ENCODE results near the gene GABBR1. TPM values are rescaled to one million over a fixed set of nuclear protein-coding genes. Genes with fewer than 3 reads are reported as not detected.

The GABBR1 gene
- total and polyA plus RNA-seq, 2 donors from 2014 or later = 12.7 to 46.7 TPM

DNA sequence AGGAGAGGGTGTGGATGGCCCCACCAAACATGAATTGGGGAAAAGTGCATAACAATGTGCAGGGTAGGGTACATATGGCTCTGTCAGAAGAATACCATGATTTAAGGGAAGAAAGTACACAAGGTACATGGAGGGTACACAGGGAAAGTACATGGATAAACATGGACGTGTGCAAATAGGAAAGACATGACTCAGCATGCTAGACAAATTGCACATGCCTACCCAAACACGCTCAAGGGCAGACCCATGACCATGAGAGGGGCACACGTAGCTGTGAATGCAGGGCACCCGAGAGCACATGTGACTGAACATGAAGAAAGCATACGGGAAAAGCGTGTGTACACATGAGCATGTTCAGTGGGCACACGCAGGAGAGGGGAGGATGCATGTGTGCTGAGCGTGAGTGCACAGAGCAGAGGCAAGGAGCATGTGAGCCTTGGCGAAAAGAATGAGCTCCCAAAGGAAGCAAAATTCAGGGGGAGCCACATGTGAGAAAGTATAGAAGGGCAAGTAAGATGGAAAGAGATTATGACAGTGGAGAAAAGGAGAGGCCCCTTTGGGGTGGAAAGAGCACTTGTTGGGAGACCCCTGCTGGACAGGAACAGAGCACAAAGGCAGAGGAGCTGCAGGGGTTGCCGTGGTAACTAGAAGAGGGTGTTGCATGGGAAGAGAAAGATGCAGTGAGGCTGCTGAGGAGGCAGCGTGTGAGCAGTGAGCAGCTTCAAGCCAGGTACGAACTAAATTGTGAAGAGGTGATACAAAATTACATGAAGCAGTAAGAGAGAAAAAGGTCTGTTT is 30.2 kb downstream of the GABBR1 start:
- DNase-seq (peak in 3 of 5 donors; percentile 24 to 39 (median 31)), FAIRE-seq (no peak)
- Histone ChIP-seq H3K36me3 (ENCODE audit: control insufficient read depth in 2 of 3, insufficient read depth in 3 of 3, low read length in 3 of 3) (peaks cover 4 to 12% (median 7%) of the 10 kb centered on the region in 3 donors), H3K27me3 (ENCODE audit: control insufficient read depth, insufficient read depth, low read length) (no peaks in the 10 kb centered on the region), H3K27ac (ENCODE audit: low read depth in 2 of 2, low read length in 2 of 2) (no peak overlapping the region), H3K4me3 (ENCODE audit: low read length in 3 of 3) (no peak overlapping the region), H3K9me3 (ENCODE audit: control insufficient read depth in 2 of 3, insufficient read depth in 1 of 3, low read length in 3 of 3) (no peaks in the 10 kb centered on the region), H3K9ac (ENCODE audit: low read length in 3 of 3) (no peak overlapping the region), H3K4me1 (ENCODE audit: control insufficient read depth in 2 of 3, insufficient read depth in 2 of 3, low read depth in 1 of 3, low read length in 3 of 3) (no peaks in the 10 kb centered on the region)
- TF ChIP-seq, protein P1, sequence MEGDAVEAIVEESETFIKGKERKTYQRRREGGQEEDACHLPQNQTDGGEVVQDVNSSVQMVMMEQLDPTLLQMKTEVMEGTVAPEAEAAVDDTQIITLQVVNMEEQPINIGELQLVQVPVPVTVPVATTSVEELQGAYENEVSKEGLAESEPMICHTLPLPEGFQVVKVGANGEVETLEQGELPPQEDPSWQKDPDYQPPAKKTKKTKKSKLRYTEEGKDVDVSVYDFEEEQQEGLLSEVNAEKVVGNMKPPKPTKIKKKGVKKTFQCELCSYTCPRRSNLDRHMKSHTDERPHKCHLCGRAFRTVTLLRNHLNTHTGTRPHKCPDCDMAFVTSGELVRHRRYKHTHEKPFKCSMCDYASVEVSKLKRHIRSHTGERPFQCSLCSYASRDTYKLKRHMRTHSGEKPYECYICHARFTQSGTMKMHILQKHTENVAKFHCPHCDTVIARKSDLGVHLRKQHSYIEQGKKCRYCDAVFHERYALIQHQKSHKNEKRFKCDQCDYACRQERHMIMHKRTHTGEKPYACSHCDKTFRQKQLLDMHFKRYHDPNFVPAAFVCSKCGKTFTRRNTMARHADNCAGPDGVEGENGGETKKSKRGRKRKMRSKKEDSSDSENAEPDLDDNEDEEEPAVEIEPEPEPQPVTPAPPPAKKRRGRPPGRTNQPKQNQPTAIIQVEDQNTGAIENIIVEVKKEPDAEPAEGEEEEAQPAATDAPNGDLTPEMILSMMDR (IDR thresholded peaks at IDR 0.05; ENCODE audit: borderline replicate concordance, extremely low read depth, insufficient read depth) = no peak
- intact Hi-C loops (cut with DNase I) = no loop called here

DNA sequence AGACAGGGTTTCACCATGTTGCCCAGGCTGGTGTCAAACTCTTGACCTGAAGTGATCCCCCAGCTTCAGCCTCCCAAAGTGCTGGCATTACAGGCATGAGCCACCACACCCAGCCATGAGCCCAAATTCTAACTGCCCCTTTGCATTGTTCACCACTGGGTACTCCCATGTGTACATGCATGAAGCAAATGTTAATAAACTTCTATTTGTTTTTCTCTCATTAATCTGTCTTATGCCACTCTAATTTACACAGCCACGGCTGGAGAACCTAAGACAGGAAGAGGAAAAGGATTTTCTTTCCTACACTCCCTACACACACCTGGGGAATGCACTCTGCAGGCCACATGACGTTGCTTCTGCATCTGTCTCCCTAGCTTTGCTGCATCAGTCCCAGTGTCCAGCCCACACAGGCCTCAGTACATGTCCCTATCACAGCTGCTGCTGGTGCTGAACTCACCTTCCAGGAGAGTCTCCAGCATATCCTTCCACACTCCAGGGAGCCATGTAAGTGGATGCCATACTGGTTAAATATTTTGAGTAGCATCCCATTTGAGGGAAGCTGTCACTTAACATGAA is 34.7 kb downstream of the GABBR1 start:
- no peaks in the 10 kb centered on the region for H3K27me3 ChIP-seq (ENCODE audit: control insufficient read depth, insufficient read depth, low read length)
- TF ChIP-seq, protein P1 (IDR thresholded peaks at IDR 0.05; ENCODE audit: borderline replicate concordance, extremely low read depth, insufficient read depth) = no peak
- DNase-seq = peak in 1 of 5 donors; percentile 12
- H3K4me1 ChIP-seq (ENCODE audit: control insufficient read depth in 2 of 3, insufficient read depth in 2 of 3, low read depth in 1 of 3, low read length in 3 of 3) = no peaks in the 10 kb centered on the region
- peaks cover 0 to 2% (median 0%) of the 10 kb centered on the region in 3 donors for H3K36me3 ChIP-seq (ENCODE audit: control insufficient read depth in 2 of 3, insufficient read depth in 3 of 3, low read length in 3 of 3)
- H3K9ac ChIP-seq (ENCODE audit: low read length in 3 of 3) = no peak overlapping the region
- no peak overlapping the region for H3K4me3 ChIP-seq (ENCODE audit: low read length in 3 of 3)
- intact Hi-C loops (cut with DNase I) = no loop called here
- no peaks in the 10 kb centered on the region for H3K9me3 ChIP-seq (ENCODE audit: control insufficient read depth in 2 of 3, insufficient read depth in 1 of 3, low read length in 3 of 3)
- no peak for FAIRE-seq
- no peak overlapping the region for H3K27ac ChIP-seq (ENCODE audit: low read depth in 2 of 2, low read length in 2 of 2)

DNA sequence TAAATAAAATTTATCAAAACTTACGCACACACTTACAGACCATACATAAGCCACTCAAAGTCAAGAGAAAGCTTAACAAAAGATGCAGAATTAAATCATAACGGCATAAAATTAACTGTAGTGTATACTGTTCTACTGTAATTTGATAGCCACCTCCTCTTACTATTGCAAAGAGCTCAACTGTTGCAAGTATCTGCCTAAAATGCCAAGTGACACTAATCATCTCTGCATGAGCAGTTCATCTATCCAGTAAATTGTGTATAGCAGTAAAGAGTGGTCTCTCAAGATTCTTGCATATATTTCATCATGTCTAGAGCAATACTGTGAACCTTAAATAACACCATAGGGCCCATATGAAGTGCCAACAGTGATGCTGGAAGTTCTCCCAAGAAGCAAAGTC is 35.8 kb downstream of the GABBR1 start:
- FAIRE-seq (no peak), DNase-seq (peak in 1 of 5 donors; percentile 2)
- H3K36me3 ChIP-seq (ENCODE audit: control insufficient read depth in 2 of 3, insufficient read depth in 3 of 3, low read length in 3 of 3) = no peaks in the 10 kb centered on the region
- no peak overlapping the region for H3K4me3 ChIP-seq (ENCODE audit: low read length in 3 of 3)
- TF ChIP-seq, protein P1 (IDR thresholded peaks at IDR 0.05; ENCODE audit: borderline replicate concordance, extremely low read depth, insufficient read depth) = no peak
- no peaks in the 10 kb centered on the region for H3K9me3 ChIP-seq (ENCODE audit: control insufficient read depth in 2 of 3, insufficient read depth in 1 of 3, low read length in 3 of 3)
- no peaks in the 10 kb centered on the region for H3K27me3 ChIP-seq (ENCODE audit: control insufficient read depth, insufficient read depth, low read length)
- intact Hi-C loops (cut with DNase I) = no loop called here
- H3K9ac ChIP-seq (ENCODE audit: low read length in 3 of 3) = no peak overlapping the region
- no peaks in the 10 kb centered on the region for H3K4me1 ChIP-seq (ENCODE audit: control insufficient read depth in 2 of 3, insufficient read depth in 2 of 3, low read depth in 1 of 3, low read length in 3 of 3)
- H3K27ac ChIP-seq (ENCODE audit: low read depth in 2 of 2, low read length in 2 of 2) = no peak overlapping the region

Data from kidney (tissue), 14 donors.